ENCODE data around the gene CDT1.

- TF ChIP-seq ZNF274 (IDR thresholded peaks at IDR 0.05; ENCODE audit: low read depth, low read length), result no peak
- no peak for TF ChIP-seq YY1 (IDR thresholded peaks at IDR 0.05; ENCODE audit: insufficient read depth, insufficient read length)
- no peak for TF ChIP-seq SUZ12 (IDR thresholded peaks at IDR 0.05; ENCODE audit: extremely low read depth, insufficient read depth, insufficient read length)
Observed at GRCh38 chr16:88842308-88842756, 38.7 kb downstream of the CDT1 start.

Data from NT2/D1 (cell line).